ENCODE data around the gene ATAD3B. TPM values are rescaled to one million over a fixed set of nuclear protein-coding genes. Genes with fewer than 3 reads are reported as not detected.
A peak's percentile ranks its signal among the peaks of the same experiment; 100 is the strongest.
"Not testable (repeated sequence)": the region's sequence is repeated elsewhere in the genome, so short reads cannot be mapped to it uniquely, and the experiment has no call there.

Gene ATAD3B
- total RNA-seq, 1 experiment from 2014 or later, result 104 TPM

- no TSS peak for BruUV-seq (replicated peaks)
- H3K27ac ChIP-seq (ENCODE audit: low read length), result no peak overlapping the region
- H3K36me3 ChIP-seq (ENCODE audit: control insufficient read depth, insufficient read depth, low read length), result no peaks in the 10 kb centered on the region
- in situ Hi-C loops (cut with HindIII; ENCODE audit: low pct_unique_long_range_greater_than_20kb, low sequenced_read_pairs), result no loop called here
- no peak for TF ChIP-seq CTCF (IDR thresholded peaks at IDR 0.05)
- no peak for TF ChIP-seq SIN3A (IDR thresholded peaks at IDR 0.05; ENCODE audit: borderline replicate concordance, insufficient read depth, low read depth, low read length)
- TF ChIP-seq REST (IDR thresholded peaks at IDR 0.05; ENCODE audit: insufficient read depth in 1 of 2, low read depth in 2 of 2, low read length in 1 of 2), result no peak
- no peaks in the 10 kb centered on the region for H3K9me3 ChIP-seq (ENCODE audit: control insufficient read depth, insufficient read depth, low read depth, low read length)
- ChIA-PET POLR2A (no interaction called here), CTCF (no interaction called here)
- intact Hi-C loops (cut with micrococcal nuclease; ENCODE audit: unreplicated experiment), result no loop called here
- ATAC-seq (no peak), DNase-seq (ENCODE audit: low read depth, low spot score) (no peak)
- H3K27me3 ChIP-seq (ENCODE audit: control insufficient read depth, insufficient read depth, low read length), result no peaks in the 10 kb centered on the region
- H3K4me1 ChIP-seq (ENCODE audit: control insufficient read depth, insufficient read depth, low read length), result no peaks in the 10 kb centered on the region
- H3K4me3 ChIP-seq (ENCODE audit: low read depth in 2 of 2, low read length in 2 of 2), result no peak overlapping the region
Observed at GRCh38 chr1:1455366-1455884, 16.1 kb upstream of the ATAD3B start.

- CTCF ChIA-PET; BruUV-seq (replicated peaks); POLR2A ChIA-PET; H3K27ac ChIP-seq (ENCODE audit: low read length); intact Hi-C loops (cut with micrococcal nuclease; ENCODE audit: unreplicated experiment); H3K36me3 ChIP-seq (ENCODE audit: control insufficient read depth, insufficient read depth, low read length); DNase-seq (ENCODE audit: low read depth, low spot score); H3K9me3 ChIP-seq (ENCODE audit: control insufficient read depth, insufficient read depth, low read depth, low read length); in situ Hi-C loops (cut with HindIII; ENCODE audit: low pct_unique_long_range_greater_than_20kb, low sequenced_read_pairs); H3K27me3 ChIP-seq (ENCODE audit: control insufficient read depth, insufficient read depth, low read length); H3K4me3 ChIP-seq (ENCODE audit: low read depth in 2 of 2, low read length in 2 of 2); H3K4me1 ChIP-seq (ENCODE audit: control insufficient read depth, insufficient read depth, low read length): not testable (repeated sequence)
- 0 out of 2 replicates have a peak, but pooled peaks have one; percentile 23 for ATAC-seq
Observed at GRCh38 chr1:1455934-1456333, 15.6 kb upstream of the ATAD3B start.

GRCh38 chr1:1456683-1457255, 14.8 kb upstream of the ATAD3B start:
- intact Hi-C loops (cut with micrococcal nuclease; ENCODE audit: unreplicated experiment); H3K27ac ChIP-seq (ENCODE audit: low read length); CTCF ChIA-PET: not testable (repeated sequence)

GRCh38 chr1:1459156-1459555, 12.4 kb upstream of the ATAD3B start:
- POLR2A ChIA-PET, CTCF ChIA-PET: not testable (repeated sequence)

More at GRCh38 chr1:1456683-1457255, 14.8 kb upstream of the ATAD3B start:
- POLR2A ChIA-PET; H3K4me1 ChIP-seq (ENCODE audit: control insufficient read depth, insufficient read depth, low read length); DNase-seq (ENCODE audit: low read depth, low spot score); H3K27me3 ChIP-seq (ENCODE audit: control insufficient read depth, insufficient read depth, low read length); H3K9me3 ChIP-seq (ENCODE audit: control insufficient read depth, insufficient read depth, low read depth, low read length); H3K4me3 ChIP-seq (ENCODE audit: low read depth in 2 of 2, low read length in 2 of 2); in situ Hi-C loops (cut with HindIII; ENCODE audit: low pct_unique_long_range_greater_than_20kb, low sequenced_read_pairs); ATAC-seq; BruUV-seq (replicated peaks); H3K36me3 ChIP-seq (ENCODE audit: control insufficient read depth, insufficient read depth, low read length): not testable (repeated sequence)

GRCh38 chr1:1459711-1460110, 11.9 kb upstream of the ATAD3B start:
- H3K4me3 ChIP-seq (ENCODE audit: low read depth in 2 of 2, low read length in 2 of 2); DNase-seq (ENCODE audit: low read depth, low spot score); BruUV-seq (replicated peaks): not testable (repeated sequence)

More at GRCh38 chr1:1459156-1459555, 12.4 kb upstream of the ATAD3B start:
- H3K27me3 ChIP-seq (ENCODE audit: control insufficient read depth, insufficient read depth, low read length); H3K36me3 ChIP-seq (ENCODE audit: control insufficient read depth, insufficient read depth, low read length); DNase-seq (ENCODE audit: low read depth, low spot score); BruUV-seq (replicated peaks); H3K27ac ChIP-seq (ENCODE audit: low read length); ATAC-seq; H3K4me1 ChIP-seq (ENCODE audit: control insufficient read depth, insufficient read depth, low read length); intact Hi-C loops (cut with micrococcal nuclease; ENCODE audit: unreplicated experiment); H3K4me3 ChIP-seq (ENCODE audit: low read depth in 2 of 2, low read length in 2 of 2); H3K9me3 ChIP-seq (ENCODE audit: control insufficient read depth, insufficient read depth, low read depth, low read length); in situ Hi-C loops (cut with HindIII; ENCODE audit: low pct_unique_long_range_greater_than_20kb, low sequenced_read_pairs): not testable (repeated sequence)

More at GRCh38 chr1:1459711-1460110, 11.9 kb upstream of the ATAD3B start:
- POLR2A ChIA-PET; intact Hi-C loops (cut with micrococcal nuclease; ENCODE audit: unreplicated experiment); H3K36me3 ChIP-seq (ENCODE audit: control insufficient read depth, insufficient read depth, low read length); in situ Hi-C loops (cut with HindIII; ENCODE audit: low pct_unique_long_range_greater_than_20kb, low sequenced_read_pairs); H3K27me3 ChIP-seq (ENCODE audit: control insufficient read depth, insufficient read depth, low read length); H3K9me3 ChIP-seq (ENCODE audit: control insufficient read depth, insufficient read depth, low read depth, low read length); H3K27ac ChIP-seq (ENCODE audit: low read length); CTCF ChIA-PET; ATAC-seq; H3K4me1 ChIP-seq (ENCODE audit: control insufficient read depth, insufficient read depth, low read length): not testable (repeated sequence)

All from Panc1 (cell line).